GM21576 (cell line): ENCODE results near the gene COPZ1.
A peak's percentile ranks its signal among the peaks of the same experiment; 100 is the strongest.

Source experiments
- ATAC-seq: cut with Tn5 transposase; IDR thresholded peaks from one replicate; pipeline ENCODE4 v1.9.1; 2021; ENCODE audit warnings: mild to moderate bottlenecking, moderate library complexity; ENCODE audit not compliant: unreplicated experiment

The COPZ1 gene

DNA sequence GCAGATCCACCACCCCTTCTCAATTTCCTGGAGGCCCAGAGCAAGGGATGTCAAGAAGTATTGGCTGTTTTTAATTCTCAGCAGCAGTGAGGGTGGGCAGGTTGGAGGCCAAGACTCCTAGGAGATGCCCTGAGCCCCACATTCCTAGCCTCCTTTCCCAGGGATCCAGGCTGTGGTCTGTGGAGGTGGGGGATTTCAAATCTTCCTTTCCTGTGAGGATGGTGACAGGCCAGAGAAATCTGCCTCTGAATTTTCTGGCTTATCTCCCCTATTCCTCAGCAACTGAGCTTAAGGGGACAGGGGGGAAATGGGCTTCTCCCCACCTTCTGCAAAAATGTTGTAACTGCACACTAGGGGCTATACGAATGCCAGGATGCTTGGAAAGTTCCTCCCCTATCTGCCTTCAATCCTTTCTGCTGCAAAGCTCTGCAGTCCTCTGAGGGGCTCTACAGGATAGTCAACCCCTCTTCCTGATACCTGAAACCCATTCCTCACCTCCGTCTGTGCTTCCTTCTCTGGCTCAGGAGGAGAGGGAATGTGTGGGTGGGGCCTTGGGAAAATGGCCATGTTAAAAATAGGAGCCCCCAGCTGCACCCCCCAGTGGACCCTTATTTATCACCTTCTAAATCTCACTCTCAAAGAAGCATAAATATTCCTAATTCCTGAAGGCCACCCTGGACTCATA is 32.7 kb downstream of the COPZ1 start:
- ATAC-seq: no peak

DNA sequence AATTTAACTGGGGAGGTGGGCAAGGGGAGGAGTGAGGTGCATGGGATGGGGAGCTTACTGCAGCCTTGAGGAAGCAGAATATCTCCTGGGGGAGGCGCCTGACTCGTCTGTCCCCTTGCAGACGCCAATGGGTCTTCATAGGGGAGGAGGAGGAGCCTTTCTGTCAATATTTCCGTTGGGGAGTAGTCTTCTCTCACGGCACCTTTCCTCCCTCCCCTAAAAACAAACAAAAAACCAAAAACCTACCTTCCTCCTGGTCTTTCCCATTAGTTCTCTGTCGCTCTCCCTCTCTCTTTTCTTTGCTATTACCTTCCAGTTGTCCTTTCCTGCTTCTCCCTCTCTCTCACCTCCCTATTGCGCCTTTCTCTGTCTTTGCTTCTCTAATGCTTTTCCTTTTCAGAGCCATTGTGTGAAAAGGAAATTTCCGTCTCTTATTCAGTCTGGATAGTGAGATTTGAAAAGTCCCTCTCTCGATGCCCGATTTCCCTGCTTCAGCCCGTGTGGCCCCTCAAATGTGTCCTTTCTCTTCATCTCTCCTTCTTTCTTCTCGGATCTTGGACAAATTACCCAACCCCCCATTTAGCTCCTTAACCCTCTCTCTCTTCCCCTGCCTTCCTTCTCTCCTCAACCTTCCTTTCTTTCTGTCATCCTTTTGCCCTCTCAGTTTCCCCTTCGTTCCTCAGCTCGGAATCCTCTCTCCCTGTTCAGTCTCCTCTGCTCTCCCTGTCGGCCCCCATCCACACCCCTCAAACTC is 33.4 kb downstream of the COPZ1 start:
- ATAC-seq: no peak

DNA sequence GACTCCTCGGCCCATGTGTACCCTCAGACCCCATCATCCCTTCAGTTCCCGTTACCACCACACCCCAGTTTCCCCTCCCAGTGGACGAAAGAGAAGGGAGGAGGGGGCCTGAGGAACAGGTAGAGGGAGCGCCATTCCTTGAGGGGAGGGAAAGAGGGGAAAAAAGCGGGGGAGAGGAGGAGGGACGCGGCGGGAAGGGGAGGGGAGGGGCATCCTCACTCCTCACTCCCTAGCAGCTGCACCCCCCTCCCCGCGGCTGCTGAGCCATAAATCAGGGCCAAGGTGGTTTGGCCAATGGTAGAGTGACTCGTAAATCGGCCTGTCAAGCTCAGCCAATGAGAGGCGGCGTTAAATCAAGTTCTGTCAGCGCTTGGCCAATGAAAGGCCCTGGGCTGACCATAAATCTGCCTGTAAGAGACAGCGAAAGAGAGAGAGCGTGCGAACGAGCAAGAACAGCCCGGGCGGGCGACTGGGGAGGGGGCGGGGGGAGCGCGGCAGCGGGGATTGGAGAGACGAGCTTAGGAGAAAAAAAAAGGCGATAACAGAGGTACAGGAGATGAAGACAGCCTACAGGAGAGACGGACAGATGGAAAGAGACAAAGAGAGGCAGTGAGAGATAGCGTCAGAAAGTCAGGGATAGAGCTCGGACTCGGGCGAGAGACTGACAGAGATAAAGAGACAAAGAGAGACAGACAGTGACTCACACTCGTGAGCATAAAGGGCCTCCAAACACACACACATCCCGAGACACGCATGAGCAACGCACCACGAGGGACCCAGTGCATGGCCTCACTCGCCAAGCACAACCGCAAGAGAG is 34.2 kb downstream of the COPZ1 start:
- peak; percentile 98 for ATAC-seq

DNA sequence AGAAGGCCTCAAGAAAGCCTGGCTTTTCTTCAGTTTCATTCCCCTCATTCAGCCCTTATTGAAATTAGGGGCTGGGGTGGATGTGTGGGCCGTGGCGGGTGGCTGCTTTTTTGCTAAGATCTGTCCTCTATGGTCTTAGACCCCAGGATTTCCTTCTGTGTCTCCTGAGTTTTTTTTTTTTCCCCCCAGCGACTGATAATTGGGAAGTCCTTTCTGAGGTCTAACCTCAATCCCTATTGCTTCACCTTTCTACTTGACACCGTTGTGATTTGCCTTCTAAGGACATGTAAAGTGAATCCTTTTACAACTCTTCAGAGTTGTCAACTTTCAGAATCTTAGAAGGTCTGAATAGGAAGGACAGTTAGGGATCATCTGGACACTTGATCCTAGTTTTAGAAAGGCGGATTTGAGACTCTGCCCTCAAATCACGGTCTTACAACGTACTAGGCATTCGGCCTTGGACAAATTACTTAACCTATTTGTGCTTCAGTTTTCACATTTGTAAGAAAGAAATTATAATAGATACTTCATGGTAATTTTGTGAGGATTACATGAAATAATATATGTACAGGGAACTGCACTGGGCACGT is 34.9 kb downstream of the COPZ1 start:
- ATAC-seq: no peak

DNA sequence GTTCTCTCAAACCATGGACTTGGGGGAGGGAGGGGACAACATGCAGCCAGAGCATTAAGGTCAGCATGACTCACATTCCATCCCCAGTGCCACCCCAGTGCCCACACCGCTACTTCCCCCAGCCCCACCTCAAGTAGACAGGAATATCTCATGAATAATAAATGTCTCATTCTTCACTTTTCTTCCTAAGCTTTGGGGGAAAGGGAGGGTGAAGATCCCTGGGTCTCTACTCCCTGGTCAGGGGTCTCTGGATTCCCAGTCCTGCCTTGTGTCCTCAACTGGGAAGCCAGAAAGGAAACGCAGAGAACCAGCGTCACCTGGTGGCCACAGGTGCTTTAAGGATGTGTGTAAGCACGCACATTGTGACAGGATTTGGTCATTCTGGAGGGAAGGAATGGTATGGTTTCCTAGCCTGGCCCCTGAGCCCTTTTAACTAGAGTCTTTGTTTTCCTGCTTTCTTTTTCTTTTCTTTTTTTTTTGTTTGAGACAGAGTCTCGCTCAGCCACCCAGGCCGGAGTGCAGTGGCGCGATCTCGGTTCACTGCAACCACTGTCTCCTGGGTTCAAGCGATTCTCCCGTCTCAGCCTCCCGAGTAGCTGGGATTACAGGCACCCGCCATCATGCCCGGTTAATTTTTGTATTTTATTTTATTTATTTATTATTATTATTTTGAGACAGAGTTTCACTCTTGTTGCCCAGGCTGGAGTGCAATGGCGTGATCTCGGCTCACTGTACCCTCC is 36.0 kb downstream of the COPZ1 start:
- no peak for ATAC-seq

DNA sequence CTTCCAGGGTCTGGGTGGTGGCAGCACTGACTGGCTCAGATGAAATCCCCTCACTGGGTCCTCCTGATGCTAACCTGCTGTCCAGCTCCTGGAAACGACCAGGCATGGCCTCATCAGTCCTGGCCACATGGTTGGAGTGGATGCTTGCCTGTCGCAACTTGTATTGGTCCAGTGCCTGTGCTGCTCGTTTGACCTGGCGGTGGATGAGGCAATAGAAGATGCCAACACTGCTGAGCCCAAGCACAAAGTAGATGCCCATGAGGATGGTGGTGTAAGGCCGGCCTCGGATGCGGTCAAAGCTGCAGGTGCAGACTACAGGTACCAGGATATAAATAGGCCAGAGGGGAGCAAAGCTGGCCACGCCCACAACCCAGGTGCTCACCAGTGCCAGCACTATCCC is 38.1 kb downstream of the COPZ1 start:
- no peak for ATAC-seq

DNA sequence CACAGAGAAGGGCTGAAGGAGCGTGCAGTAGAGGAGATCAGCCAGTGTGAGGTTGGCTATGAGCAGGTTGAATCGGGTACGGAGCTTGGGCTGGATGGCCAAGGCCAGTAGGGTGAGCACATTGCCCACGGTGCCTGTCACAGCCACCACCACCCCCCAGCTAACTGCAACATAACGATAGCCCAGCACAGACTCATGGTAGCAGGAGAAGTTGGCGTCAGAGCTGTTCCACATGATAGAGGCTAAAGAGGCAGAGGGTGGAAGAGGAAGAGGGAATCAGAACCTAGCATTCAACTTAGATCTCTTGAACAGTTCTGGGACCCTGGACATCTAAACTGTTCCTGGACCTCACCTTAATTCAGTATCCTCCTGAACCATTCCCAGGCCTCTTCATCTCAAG is 38.7 kb downstream of the COPZ1 start:
- ATAC-seq: no peak

DNA sequence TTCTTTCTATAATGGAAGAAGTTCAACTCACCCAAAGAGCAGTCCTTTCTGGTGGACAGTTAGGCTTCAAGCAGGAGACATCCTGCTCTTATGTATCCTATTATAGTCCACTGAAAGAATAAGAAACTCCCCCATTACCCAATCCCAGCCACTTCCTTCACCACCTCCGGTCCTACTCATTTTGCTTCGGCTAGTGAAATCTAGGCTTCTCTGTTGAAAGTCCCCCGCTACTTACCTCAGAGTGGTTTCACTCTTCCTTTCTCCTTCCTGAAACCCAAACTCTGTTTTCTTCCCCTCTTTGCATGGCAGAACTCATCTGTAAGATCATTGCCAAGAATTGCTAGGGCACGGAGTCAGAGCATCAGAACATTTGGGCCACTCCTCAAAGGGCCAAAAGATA is 39.5 kb downstream of the COPZ1 start, which contains the start of gene GPR84:
TSS of gene GPR84 (minus strand) at position 74 of the 400 bp plus-strand sequence. CDS start 635 bp downstream, outside the sequence.
- peak; percentile 31 for ATAC-seq

DNA sequence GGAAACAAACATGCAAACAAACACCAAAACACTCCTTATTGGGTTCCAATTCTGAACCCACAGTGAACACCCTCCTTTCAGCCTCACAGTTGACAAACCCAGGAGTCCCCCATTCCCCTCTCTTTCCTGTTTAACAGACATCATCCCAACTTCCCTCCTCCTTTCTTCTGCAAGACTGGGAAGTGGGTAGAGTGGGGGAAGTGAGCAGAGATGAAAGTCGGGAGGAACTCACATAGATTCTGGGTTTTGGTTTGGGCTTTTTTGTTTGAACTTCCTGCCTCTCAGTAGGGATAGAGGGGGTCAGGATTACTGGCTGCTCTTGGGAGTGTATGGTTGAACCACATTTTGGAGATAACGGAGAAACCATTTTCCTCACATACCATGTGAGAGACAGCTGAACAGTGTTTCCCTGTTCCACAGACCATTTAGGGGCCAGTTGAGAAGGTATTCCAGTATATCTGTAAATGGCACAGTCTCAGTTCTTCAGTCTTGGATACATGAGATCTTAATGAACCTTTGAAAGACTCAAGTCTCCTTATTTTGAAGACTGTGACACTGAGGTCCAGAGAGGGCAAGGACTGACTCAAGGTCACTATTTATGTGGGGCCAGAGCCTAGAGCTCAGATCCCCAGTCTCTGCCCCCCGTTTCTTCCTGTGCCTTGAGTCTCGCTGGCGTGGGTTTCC is 43.2 kb downstream of the COPZ1 start:
- ATAC-seq: peak; percentile 8

DNA sequence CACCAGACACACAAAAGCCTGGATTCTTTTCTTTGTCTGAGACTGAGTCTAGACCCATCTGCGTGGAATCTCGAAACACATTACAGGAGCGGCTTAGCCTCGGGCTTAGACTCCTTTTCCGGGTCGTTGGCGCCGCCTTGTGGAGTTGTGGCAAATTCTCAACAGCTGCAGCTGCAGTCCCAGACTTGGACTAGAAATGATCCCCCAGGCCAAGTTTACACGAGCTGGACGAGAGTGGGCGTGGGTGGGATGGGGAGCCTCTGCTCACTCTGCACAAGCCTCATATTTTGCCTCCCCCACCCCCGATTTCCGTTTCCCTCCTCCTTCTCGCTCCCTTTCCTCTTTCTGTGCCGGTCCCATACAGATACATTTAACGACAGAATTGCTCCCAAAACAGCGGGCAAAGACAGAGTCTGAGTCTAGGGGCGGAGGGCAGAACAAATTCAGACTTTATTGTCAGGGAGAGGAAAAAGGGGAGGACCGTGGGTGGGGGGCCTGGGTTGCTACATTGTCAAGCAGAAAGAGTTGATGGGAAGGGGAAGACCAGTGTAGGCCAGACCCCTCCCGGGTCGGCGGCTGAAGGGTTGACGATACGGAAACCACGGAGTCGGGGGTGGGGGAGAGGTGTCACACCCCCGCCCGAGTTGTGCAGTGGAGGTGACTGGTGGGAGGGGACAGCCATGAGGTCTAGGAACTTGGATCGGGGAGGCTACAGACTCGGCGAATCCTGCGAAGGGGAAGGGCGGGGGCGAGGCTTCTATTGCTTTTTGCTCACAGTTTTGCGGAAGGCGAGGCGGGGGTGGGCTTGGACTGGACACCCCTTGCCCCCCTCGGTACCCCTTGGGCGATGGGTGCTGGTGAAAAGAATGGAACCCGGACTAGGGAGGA is 44.0 kb downstream of the COPZ1 start:
- peak; percentile 66 for ATAC-seq

DNA sequence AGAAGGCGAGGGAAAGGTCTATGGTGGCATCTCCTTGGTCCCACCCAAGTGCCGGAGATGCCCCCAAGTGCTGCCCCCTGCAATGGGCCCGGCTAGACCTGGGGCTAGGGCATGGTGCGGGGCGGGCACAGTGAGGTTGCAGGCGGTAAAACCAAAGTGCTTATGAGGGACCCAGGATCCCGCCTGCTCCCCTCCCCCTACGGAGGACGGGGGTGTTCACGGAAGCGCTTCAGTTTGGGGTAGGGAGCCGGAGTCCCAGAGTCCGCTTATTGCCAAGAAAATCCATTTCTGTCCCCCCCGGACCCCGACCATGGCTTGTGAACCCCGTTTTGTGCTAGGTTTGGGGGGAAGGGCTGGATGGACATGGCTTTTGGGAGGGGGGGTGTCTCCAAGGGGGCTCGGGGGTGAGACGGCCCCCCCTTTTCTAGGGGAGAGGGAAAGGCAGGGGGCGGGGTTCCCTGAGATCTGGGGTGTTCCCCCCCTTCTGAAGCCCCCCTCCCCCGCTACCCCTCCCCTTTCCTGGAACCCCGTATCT is 44.7 kb downstream of the COPZ1 start:
- no peak for ATAC-seq

DNA sequence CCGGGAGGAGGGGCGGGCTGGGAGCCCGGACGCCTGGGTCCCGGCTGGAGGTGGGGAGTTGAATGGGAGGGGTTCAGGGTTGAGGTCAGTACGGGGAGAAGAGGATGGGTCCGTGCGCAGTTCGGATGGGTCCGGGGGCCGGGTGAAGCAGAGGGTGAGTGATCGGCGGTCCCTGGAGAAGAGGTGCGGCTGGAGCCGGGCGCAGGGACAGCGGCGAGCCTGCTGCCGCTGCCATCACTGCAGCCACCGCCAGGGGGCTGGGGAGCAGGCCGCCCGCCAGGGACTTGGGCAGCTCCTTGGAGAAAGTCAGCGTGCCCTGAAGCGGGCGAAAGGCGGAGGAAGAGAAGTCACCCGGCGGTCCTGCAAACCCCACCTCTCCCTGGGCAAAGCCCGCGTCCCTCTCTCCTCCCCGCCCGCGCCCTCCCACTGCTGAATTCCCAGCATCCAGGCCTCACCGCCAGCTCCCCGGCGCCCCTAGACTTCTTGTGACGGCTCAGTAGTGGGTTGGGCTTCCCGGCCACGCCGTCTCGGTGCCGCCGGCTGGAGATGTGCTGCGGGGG is 45.3 kb downstream of the COPZ1 start:
- ATAC-seq: no peak

DNA sequence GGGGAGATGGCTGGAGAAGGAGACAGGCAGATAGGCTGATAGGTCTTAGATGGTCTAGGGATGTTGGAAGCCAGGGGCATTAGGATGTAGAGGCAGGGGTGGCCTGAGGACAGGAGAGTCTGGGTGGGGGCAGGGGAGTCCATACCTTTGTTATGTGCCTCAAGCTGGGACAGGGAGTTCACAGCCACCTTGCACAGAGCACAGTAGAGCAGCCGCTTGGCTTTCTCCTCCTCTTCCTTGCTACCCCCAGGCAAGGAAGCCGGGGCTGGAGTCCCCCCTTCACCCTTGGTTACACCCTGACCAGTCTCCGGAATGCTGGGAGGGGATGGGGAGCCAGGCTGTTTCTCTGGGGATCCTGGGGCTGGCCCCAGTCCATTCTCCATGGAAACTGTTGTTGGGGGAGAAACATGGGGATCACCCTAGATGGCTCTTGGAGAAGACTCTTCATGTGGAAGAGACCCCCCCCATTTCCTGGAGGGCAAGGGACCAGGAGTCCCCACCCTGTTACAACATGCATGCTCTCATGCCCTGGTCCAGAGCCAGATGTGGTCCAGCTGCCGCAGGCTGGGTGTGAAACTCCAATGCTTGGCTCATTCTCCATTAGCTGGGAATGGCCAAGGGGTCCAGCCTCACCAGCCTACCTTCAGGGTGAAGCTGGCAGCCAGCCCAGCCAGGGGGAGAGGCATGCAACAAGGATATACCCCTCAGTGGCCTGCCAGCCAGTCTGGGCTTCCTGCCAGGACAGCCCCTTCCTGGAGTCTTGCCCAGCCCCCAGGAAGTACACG is 46.6 kb downstream of the COPZ1 start:
- no peak for ATAC-seq

DNA sequence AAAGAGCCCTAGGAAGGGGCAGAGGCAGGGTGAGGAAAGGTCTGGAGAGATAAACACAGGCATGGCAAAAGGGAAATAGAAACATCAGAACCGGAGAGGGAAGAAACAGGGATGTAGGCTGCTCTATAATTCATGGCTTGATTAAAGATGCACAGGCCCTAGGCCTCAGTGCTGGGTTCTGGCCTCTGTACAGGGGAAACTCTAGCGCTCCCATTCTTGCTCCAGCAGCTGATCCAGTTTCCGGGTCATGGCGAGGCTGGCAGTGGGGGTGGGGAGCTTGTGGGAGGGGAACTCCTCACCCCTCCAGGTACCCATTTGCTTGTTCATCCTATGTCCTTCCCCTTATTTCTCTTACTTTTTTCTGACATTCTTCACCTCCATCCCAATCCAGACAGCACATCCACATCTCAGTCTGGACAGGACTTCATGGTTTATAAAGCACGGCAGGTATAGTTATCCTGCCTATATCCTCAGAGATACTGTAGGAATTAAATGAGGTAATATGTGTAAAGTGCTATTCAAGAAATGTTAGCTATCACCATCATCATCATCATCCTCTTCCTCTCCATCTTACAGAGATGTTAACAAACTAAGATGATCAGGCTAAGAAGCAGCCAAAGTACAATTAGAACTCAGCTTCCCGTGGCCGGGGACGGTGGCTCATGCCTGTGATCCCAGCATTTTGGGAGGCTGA is 47.3 kb downstream of the COPZ1 start:
- ATAC-seq: no peak

DNA sequence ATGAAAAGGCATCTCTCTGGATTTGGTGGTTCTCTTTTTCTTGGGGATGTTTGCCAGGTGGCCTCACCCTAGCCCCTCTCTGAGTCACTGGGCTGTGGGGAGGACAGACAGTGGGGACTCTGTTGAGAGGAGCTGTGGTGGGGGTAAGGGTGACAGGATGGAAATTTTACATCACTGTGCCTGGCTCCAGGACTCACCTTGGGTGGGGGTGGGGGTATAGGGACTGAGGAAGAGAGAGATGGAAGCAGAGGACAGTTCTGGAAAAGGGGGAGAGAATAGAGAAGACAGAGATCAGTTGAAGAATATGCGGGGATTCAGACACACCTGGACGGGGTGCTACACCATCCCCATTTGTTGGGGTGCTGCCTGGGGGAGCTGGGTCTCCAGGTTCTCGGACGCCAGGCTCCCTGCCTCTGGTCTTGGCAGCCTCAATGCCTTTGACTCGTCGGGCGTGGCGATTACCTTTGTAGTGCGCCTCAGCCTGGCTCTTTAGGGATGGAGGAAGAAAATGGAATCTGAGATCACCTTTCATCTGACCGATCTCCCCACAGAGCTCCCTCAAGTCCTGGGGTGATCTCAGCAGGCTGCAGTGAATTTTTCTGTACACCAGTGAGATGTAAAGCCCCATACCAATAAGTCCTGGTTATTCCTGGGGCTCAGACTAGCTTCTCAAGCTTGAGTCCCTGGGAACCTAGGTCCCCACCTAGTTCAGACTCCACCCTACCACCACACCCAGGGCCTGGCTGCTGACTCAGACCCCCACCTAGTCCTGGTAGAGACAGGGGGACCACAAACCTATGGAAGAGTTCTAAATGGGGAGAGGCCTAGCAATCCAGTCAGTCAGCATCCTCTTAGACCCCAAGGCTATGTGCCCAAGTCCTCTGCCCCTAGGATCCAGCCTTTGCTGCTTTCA is 49.0 kb downstream of the COPZ1 start:
- no peak for ATAC-seq
